K562 (cell line): ENCODE results near the gene SPHK1. TPM values are rescaled to one million over a fixed set of nuclear protein-coding genes. Genes with fewer than 3 reads are reported as not detected.

Experiments used
- CBX2 ChIP-seq: fragments of 200-600 bp; sonication (generic); IDR thresholded peaks from one replicate; pipeline ENCODE4 v1.6.1; 2012; ENCODE audit warnings: mild to moderate bottlenecking, low read length, inconsistent platforms; ENCODE audit not compliant: insufficient read depth, poor library complexity, severe bottlenecking
- E4F1 ChIP-seq: fragments of 250-450 bp; sonication (Bioruptor Pico); IDR thresholded peaks from 2 replicates; pipeline ENCODE4 v1.5.0; 2021; ENCODE audit warnings: mild to moderate bottlenecking, borderline replicate concordance
- ELF2 ChIP-seq: fragments of 250-450 bp; sonication (Bioruptor Pico); IDR thresholded peaks from 2 replicates; pipeline ENCODE4 v1.5.0; 2021; ENCODE audit warnings: mild to moderate bottlenecking
- FOXK1 ChIP-seq: sonication (generic); formaldehyde crosslinking; IDR thresholded peaks from 2 replicates; pipeline ENCODE4 v1.8.0; 2022; ENCODE audit warnings: missing genetic modification reagents, mild to moderate bottlenecking, borderline replicate concordance
- KDM1A ChIP-seq, 2 experiments: fragments of 450-650 bp; IDR thresholded peaks; 2 replicates each; pipeline ENCODE4 v1.6.1; 2016; ENCODE audit warnings: mild to moderate bottlenecking in 2 of 2
- KDM2B ChIP-seq: fragments of 250-450 bp; sonication (Bioruptor Pico); IDR thresholded peaks from 2 replicates; pipeline ENCODE4 v1.8.0; 2021; ENCODE audit warnings: mild to moderate bottlenecking, moderate library complexity
- MED1 ChIP-seq: sonication (generic); formaldehyde crosslinking; IDR thresholded peaks from 2 replicates; pipeline ENCODE4 v1.8.1; 2023; ENCODE audit warnings: missing genetic modification reagents, borderline replicate concordance
- MLX ChIP-seq, 2 experiments: fragments of 450-650 bp in 1 of 2; sonication (generic) in 1 of 2; formaldehyde crosslinking; conservative IDR thresholded peaks; 2 replicates each; pipeline versions ENCODE4 v1.4.0 to v1.8.1; 2020 to 2022; ENCODE audit warnings: mild to moderate bottlenecking in 1 of 2, missing genetic modification reagents in 1 of 2
- MNT ChIP-seq, 2 experiments: fragments of 450-650 bp; conservative IDR thresholded peaks; 2 replicates each; pipeline ENCODE4 v1.6.1; 2017; ENCODE audit warnings: mild to moderate bottlenecking in 2 of 2, moderate library complexity in 2 of 2
- PRMT5 ChIP-seq: sonication (generic); formaldehyde crosslinking; IDR thresholded peaks from 2 replicates; pipeline ENCODE4 v1.5.0; 2020; ENCODE audit warnings: missing genetic modification reagents
- RB1 ChIP-seq: fragments of 450-650 bp; IDR thresholded peaks from 2 replicates; pipeline ENCODE4 v1.6.1; 2017; ENCODE audit warnings: low read depth, mild to moderate bottlenecking
- RBM39 ChIP-seq: fragments of 200-400 bp; formaldehyde crosslinking; optimal IDR thresholded peaks from 2 replicates; pipeline ENCODE3; 2018; ENCODE audit warnings: low read depth, low read length
- SIRT6 ChIP-seq: IDR thresholded peaks from one replicate; pipeline ENCODE4 v1.6.1; 2012; ENCODE audit warnings: low read depth, mild to moderate bottlenecking, control low read depth, inconsistent platforms, low read length, moderate library complexity
- TEAD1 ChIP-seq, 2 experiments: fragments of 450-650 bp in 1 of 2; sonication (generic) in 1 of 2; formaldehyde crosslinking; IDR thresholded peaks; 2 replicates each; pipeline versions ENCODE4 v1.4.0 to v1.8.0; 2020 to 2022; ENCODE audit warnings: mild to moderate bottlenecking in 2 of 2, missing genetic modification reagents in 1 of 2
- ZC3H8 ChIP-seq: fragments of 450-650 bp; IDR thresholded peaks from 2 replicates; pipeline ENCODE4 v1.6.1; 2017
- ZKSCAN8 ChIP-seq: fragments of 200-800 bp; sonication (Bioruptor generic); IDR thresholded peaks from 2 replicates; pipeline ENCODE4 v1.6.1; 2016; ENCODE audit warnings: missing genetic modification characterization, missing compliant biosample characterization
- ZNF175 ChIP-seq: fragments of 200-800 bp; sonication (Bioruptor generic); IDR thresholded peaks from 2 replicates; pipeline ENCODE4 v1.6.1; 2016; ENCODE audit warnings: low read depth, mild to moderate bottlenecking, missing genetic modification characterization, missing compliant biosample characterization
- ZNF436 ChIP-seq: fragments of 250-450, 450-650 bp; sonication (Bioruptor Pico); formaldehyde crosslinking; IDR thresholded peaks from 2 replicates; pipeline ENCODE4 v1.7.0; 2020; ENCODE audit warnings: mild to moderate bottlenecking
- ZNF668 ChIP-seq: fragments of 250-450 bp; sonication (Bioruptor Pico); IDR thresholded peaks from 2 replicates; pipeline ENCODE4 v1.8.0; 2022; ENCODE audit warnings: mild to moderate bottlenecking, inconsistent platforms
- ZNF76 ChIP-seq: fragments of 250-450 bp; sonication (Bioruptor Pico); IDR thresholded peaks from 2 replicates; pipeline ENCODE4 v1.4.0; 2020; ENCODE audit warnings: mild to moderate bottlenecking, moderate library complexity, borderline replicate concordance
- polyA plus RNA-seq, 8 experiments: library from polyadenylated mRNA; depleted of rRNA in 4 of 8; stranded (reverse) in 5 of 8; unstranded in 3 of 8; fragments of >200 nt; fragmentation: Nextera tagmentation in 2 of 8; fragmentation: Illumina TruSeq in 1 of 8; extraction: Ambion mirVana in 2 of 8; extraction: Trizol in 1 of 8; gene quantifications; 2 replicates each; pipeline versions ENCODE4 v1.2.1 to v1.2.3, GENCODE V29; 2011 to 2014; ENCODE audit warnings: inconsistent platforms in 1 of 8, missing spikeins in 1 of 8
- total RNA-seq, 7 experiments: library from RNA; depleted of rRNA in 6 of 7; stranded (reverse); fragments of >200 nt in 6 of 7; fragmentation: Illumina TruSeq in 2 of 7; extraction: Trizol in 2 of 7; gene quantifications; 2 replicates each; pipeline versions ENCODE4 v1.2.1 to v1.2.3, GENCODE V29; 2011 to 2021; ENCODE audit warnings: low replicate concordance in 1 of 7
- TF ChIP-seq, protein P1 (sequence below): sonication (generic); formaldehyde crosslinking; IDR thresholded peaks from 2 replicates; pipeline ENCODE4 v1.8.0; 2022; ENCODE audit warnings: mild to moderate bottlenecking, missing genetic modification reagents
- TF ChIP-seq, protein P2 (sequence below): sonication (generic); IDR thresholded peaks from 2 replicates; pipeline ENCODE4 v1.6.1; 2016

Gene SPHK1
- total and polyA plus RNA-seq, 9 of the 15 experiments (the other 6 are each of a cell fraction or from before 2014, with no cell fraction given), result 0.21 to 60.3 (median 14.5) TPM

DNA sequence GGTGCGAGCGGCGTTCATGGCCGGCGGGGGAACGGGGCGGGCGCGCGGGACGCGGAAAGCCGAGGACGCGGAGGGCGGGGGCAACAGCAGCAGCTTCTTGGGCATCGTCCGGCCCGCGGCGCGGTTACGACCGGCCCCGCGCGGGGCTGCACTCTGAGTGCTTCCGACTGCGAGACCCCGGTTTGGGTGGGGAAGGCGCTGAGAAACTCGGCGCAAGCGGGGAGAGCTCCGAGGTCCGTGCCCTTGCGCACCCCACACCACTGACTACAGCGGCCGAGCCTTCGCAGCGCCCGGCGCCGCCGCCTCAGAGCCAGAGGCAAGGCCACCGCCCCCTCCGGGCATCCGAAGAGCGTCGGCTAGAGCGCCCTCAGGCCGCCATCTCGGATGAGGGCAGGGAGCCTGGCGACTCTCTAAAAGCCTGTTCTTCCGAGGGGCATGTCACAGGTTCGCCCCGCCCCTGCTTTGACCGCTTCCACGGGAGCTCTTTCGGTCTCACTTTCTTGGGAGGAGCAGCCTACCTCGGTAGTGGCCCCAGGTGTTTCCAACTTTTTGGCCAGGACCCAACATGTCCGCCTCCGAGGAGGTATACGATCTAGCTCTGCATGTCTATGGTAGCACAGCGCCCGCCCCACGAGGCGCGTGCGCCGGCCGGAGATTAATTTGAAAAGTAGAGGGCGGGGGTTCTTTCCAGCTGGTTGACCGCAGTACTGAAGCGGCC, 30.7 kb upstream of the SPHK1 start, which contains the start of gene PRPSAP1 (continued):
- peak; percentile 95 to 97 for TF ChIP-seq MNT (conservative IDR thresholded peaks at IDR 0.05)
- no peak for TF ChIP-seq KDM1A (IDR thresholded peaks at IDR 0.05)
- 0 out of 2 replicates have a peak, but pooled peaks have one; percentile 53 for TF ChIP-seq ZC3H8
- TF ChIP-seq ZKSCAN8 (CRISPR knock-in tag), result no peak; the same call in 1 of the 2 replicates
- no peak for TF ChIP-seq MLX (CRISPR knock-in tag; conservative IDR thresholded peaks at IDR 0.05)
- TF ChIP-seq, protein P1, sequence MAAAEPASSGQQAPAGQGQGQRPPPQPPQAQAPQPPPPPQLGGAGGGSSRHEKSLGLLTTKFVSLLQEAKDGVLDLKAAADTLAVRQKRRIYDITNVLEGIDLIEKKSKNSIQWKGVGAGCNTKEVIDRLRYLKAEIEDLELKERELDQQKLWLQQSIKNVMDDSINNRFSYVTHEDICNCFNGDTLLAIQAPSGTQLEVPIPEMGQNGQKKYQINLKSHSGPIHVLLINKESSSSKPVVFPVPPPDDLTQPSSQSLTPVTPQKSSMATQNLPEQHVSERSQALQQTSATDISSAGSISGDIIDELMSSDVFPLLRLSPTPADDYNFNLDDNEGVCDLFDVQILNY, result no peak
- TF ChIP-seq ZNF76 (CRISPR knock-in tag), result peak; percentile 45; the same call in 1 of the 2 replicates
- TF ChIP-seq CBX2, result no peak
- TF ChIP-seq MED1 (CRISPR knock-in tag), result no peak
- TF ChIP-seq RBM39, result no peak
- TF ChIP-seq ZNF668 (CRISPR knock-in tag), result no peak
- TF ChIP-seq E4F1, result no peak
- TF ChIP-seq ZNF175 (CRISPR knock-in tag), result peak; percentile 82; the same call in 1 of the 2 replicates
- no peak for TF ChIP-seq FOXK1 (CRISPR knock-in tag)
- TF ChIP-seq ELF2 (CRISPR knock-in tag), result no peak
- no peak for TF ChIP-seq SIRT6
- no peak for TF ChIP-seq ZNF436 (CRISPR knock-in tag)
- TF ChIP-seq KDM2B (CRISPR knock-in tag), result 0 out of 2 replicates have a peak, but pooled peaks have one; percentile 53
- TF ChIP-seq PRMT5 (CRISPR knock-in tag), result no peak
- TF ChIP-seq, protein P2, sequence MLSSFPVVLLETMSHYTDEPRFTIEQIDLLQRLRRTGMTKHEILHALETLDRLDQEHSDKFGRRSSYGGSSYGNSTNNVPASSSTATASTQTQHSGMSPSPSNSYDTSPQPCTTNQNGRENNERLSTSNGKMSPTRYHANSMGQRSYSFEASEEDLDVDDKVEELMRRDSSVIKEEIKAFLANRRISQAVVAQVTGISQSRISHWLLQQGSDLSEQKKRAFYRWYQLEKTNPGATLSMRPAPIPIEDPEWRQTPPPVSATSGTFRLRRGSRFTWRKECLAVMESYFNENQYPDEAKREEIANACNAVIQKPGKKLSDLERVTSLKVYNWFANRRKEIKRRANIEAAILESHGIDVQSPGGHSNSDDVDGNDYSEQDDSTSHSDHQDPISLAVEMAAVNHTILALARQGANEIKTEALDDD, result no peak
- TF ChIP-seq TEAD1 (CRISPR knock-in tag; IDR thresholded peaks at IDR 0.05), result peak; percentile 64 to 82; a peak in 3 of 4 replicates
- TF ChIP-seq RB1, result peak; percentile 57; the same call in 1 of the 2 replicates
